Erythroblast (primary cell): ENCODE data around the gene CSRP2.

Experiments used
- DNase-seq, 2 experiments: peaks; one replicate each; lab custom pipeline; 2025; lab: John Stamatoyannopoulos, UW
- GATA1 ChIP-seq: IDR thresholded peaks from 2 replicates; pipeline ENCODE4 v1.6.1; 2011; ENCODE audit warnings: low read depth, mild to moderate bottlenecking, control low read depth, low read length, moderate library complexity
- POLR2A ChIP-seq: IDR thresholded peaks from 2 replicates; pipeline ENCODE4 v1.6.1; 2011; ENCODE audit warnings: mild to moderate bottlenecking, low read length

The CSRP2 gene

DNA sequence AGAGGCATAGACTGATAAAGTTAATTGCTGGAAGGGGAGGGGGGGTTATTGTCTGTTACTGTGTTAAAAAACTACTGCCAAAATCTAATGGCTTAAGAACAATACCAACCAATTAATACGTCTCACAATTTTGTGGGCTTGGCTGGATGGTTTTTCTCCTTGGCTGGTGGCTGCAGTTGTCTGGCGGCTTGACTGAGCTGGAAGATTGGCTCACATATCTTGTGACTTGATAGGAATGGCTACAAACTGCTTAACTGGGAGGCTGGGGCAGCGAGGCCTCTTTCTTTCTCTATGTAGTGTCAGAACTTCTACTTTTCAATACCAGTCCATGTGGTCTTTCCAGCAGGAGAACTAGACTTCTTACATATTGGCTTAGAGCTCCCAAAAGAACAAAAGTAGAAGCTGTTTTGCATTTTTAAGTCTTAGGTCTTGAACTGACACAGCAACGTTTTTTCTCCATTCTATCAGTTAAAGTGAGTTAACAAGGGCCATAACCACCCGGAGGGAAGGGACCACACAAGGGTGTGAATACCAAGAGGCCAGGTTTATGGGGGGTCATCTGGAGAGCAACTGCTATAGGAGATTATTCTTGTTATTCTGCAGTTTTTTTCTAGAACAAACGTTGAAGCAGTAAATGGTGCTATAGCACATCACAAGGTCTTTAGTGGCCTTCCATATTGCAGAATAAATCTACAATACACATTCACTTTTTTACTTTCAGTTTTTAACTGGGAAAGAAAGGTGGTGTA lies 68.0 kb downstream of the CSRP2 start:
- DNase-seq = no peak
- TF ChIP-seq POLR2A = no peak
- TF ChIP-seq GATA1 = no peak
